Neural cell (in vitro differentiated cells): ENCODE results near the gene MAP2. TPM values are rescaled to one million over a fixed set of nuclear protein-coding genes. Genes with fewer than 3 reads are reported as not detected.

ENCODE experiments used
- H2AFZ ChIP-seq: fragments of 200-600, 300-800 bp; sonication (generic), shearing (Covaris generic); 2 replicates; pipeline ENCODE4 v1.6.0; 2014; ENCODE audit warnings: low read depth, mild to moderate bottlenecking, antibody characterized with exemption, low read length, moderate library complexity
- H3F3A ChIP-seq: fragments of 200-600 bp; shearing (Covaris generic); 2 replicates; pipeline ENCODE4 v1.6.1; 2016; ENCODE audit warnings: mild to moderate bottlenecking, moderate library complexity, mixed read lengths, antibody characterized with exemption, low read length; ENCODE audit not compliant: insufficient read depth, poor library complexity, severe bottlenecking
- H3K27ac ChIP-seq: fragments of 200-600, 300-800 bp; sonication (generic), shearing (Covaris generic); 2 replicates; pipeline ENCODE4 v1.5.1; 2014; ENCODE audit warnings: mild to moderate bottlenecking, low read length, moderate library complexity
- H3K27me3 ChIP-seq: fragments of 300-800, 200-600 bp; sonication (generic), shearing (Covaris generic); 2 replicates; pipeline ENCODE4 v1.6.0; 2014; ENCODE audit warnings: mild to moderate bottlenecking, low read depth, low read length, moderate library complexity; ENCODE audit not compliant: insufficient read depth
- H3K36me3 ChIP-seq: fragments of 300-800, 200-600 bp; sonication (generic), shearing (Covaris generic); 2 replicates; pipeline ENCODE4 v1.5.1; 2014; ENCODE audit warnings: mild to moderate bottlenecking, antibody characterized with exemption, low read length, moderate library complexity; ENCODE audit not compliant: insufficient read depth
- H3K4me2 ChIP-seq: fragments of 300-800, 200-600 bp; sonication (generic), shearing (Covaris generic); 2 replicates; pipeline ENCODE4 v1.6.0; 2014; ENCODE audit warnings: mild to moderate bottlenecking, low read length
- H3K4me3 ChIP-seq: fragments of 300-800, 200-600 bp; sonication (generic), shearing (Covaris generic); 2 replicates; pipeline ENCODE4 v1.5.1; 2014; ENCODE audit warnings: mild to moderate bottlenecking, low read length, moderate library complexity
- H3K79me2 ChIP-seq: fragments of 200-600 bp; shearing (Covaris generic); replicated peaks from 2 replicates; pipeline ENCODE4 v1.6.0; 2014; ENCODE audit warnings: mild to moderate bottlenecking, low read length, moderate library complexity; ENCODE audit not compliant: insufficient read depth
- H3K9ac ChIP-seq: fragments of 300-800, 200-600 bp; sonication (generic), shearing (Covaris generic); 2 replicates; pipeline ENCODE4 v1.6.1; 2016; ENCODE audit warnings: mild to moderate bottlenecking, low read length, mixed read lengths
- H3K9me2 ChIP-seq: fragments of 200-600 bp; shearing (Covaris generic); 2 replicates; pipeline ENCODE4 v1.6.1; 2016; ENCODE audit warnings: mild to moderate bottlenecking, low read length, mixed read lengths; ENCODE audit not compliant: insufficient read depth
- H3K9me3 ChIP-seq: fragments of 200-600, 300-800 bp; sonication (generic), shearing (Covaris generic); 2 replicates; pipeline ENCODE4 v1.6.1; 2016; ENCODE audit warnings: mild to moderate bottlenecking, mixed run types, low read length, moderate library complexity, mixed read lengths
- H4K20me1 ChIP-seq: fragments of 200-600 bp; shearing (Covaris generic); 2 replicates; pipeline ENCODE4 v1.6.1; 2016; ENCODE audit warnings: mild to moderate bottlenecking, mixed run types; ENCODE audit not compliant: insufficient read depth
- EP300 ChIP-seq: fragments of 450-650 bp; conservative IDR thresholded peaks from 2 replicates; pipeline ENCODE4 v1.6.1; 2014; ENCODE audit warnings: antibody characterized with exemption, mild to moderate bottlenecking, moderate library complexity; ENCODE audit not compliant: poor library complexity, severe bottlenecking
- EZH2 ChIP-seq: fragments of 200-600, 300-800 bp; shearing (Covaris generic), sonication (generic); IDR thresholded peaks from 2 replicates; pipeline ENCODE4 v1.6.1; 2014; ENCODE audit warnings: antibody characterized with exemption, low read length, borderline replicate concordance, mild to moderate bottlenecking; ENCODE audit not compliant: insufficient read depth, poor library complexity, severe bottlenecking
- MXI1 ChIP-seq: fragments of 450-650 bp; conservative IDR thresholded peaks from 2 replicates; pipeline ENCODE4 v1.6.1; 2014; ENCODE audit warnings: antibody characterized with exemption, mild to moderate bottlenecking; ENCODE audit not compliant: poor library complexity, severe bottlenecking
- POLR2AphosphoS5 ChIP-seq: IDR thresholded peaks from 2 replicates; pipeline ENCODE4 v1.6.1; 2012
- RAD21 ChIP-seq: fragments of 450-650 bp; conservative IDR thresholded peaks from 2 replicates; pipeline ENCODE4 v1.6.1; 2014; ENCODE audit warnings: antibody characterized with exemption, mild to moderate bottlenecking, moderate library complexity
- SMC3 ChIP-seq: fragments of 450-650 bp; conservative IDR thresholded peaks from 2 replicates; pipeline ENCODE4 v1.6.1; 2014; ENCODE audit warnings: antibody characterized with exemption, mild to moderate bottlenecking, moderate library complexity; ENCODE audit not compliant: poor library complexity
- TAF1 ChIP-seq: IDR thresholded peaks from 2 replicates; pipeline ENCODE4 v1.6.1; 2012; ENCODE audit warnings: low read depth
- polyA plus RNA-seq: library from polyadenylated mRNA; depleted of rRNA; stranded (reverse); fragments of >200 nt; gene quantifications from 2 replicates; pipeline ENCODE4 v1.2.3, GENCODE V29; 2014
- TF ChIP-seq, protein P1 (sequence below): IDR thresholded peaks from 2 replicates; pipeline ENCODE4 v1.6.1; 2012; ENCODE audit warnings: borderline replicate concordance
- TF ChIP-seq, protein P2 (sequence below): fragments of 450-650 bp; IDR thresholded peaks from 2 replicates; pipeline ENCODE4 v1.5.1; 2014; ENCODE audit warnings: antibody characterized with exemption, mild to moderate bottlenecking, moderate library complexity; ENCODE audit not compliant: poor library complexity, severe bottlenecking

The MAP2 gene
- polyA plus RNA-seq, 1 donor from 2014 or later, result 450 TPM

- peaks cover 4% of the 10 kb centered on the region for H3F3A ChIP-seq
- H3K79me2 ChIP-seq, result peaks cover 89% of the 10 kb centered on the region
- peaks cover 4% of the 10 kb centered on the region for H4K20me1 ChIP-seq
- H3K9ac ChIP-seq, result no peak overlapping the region
- TF ChIP-seq, protein P1, sequence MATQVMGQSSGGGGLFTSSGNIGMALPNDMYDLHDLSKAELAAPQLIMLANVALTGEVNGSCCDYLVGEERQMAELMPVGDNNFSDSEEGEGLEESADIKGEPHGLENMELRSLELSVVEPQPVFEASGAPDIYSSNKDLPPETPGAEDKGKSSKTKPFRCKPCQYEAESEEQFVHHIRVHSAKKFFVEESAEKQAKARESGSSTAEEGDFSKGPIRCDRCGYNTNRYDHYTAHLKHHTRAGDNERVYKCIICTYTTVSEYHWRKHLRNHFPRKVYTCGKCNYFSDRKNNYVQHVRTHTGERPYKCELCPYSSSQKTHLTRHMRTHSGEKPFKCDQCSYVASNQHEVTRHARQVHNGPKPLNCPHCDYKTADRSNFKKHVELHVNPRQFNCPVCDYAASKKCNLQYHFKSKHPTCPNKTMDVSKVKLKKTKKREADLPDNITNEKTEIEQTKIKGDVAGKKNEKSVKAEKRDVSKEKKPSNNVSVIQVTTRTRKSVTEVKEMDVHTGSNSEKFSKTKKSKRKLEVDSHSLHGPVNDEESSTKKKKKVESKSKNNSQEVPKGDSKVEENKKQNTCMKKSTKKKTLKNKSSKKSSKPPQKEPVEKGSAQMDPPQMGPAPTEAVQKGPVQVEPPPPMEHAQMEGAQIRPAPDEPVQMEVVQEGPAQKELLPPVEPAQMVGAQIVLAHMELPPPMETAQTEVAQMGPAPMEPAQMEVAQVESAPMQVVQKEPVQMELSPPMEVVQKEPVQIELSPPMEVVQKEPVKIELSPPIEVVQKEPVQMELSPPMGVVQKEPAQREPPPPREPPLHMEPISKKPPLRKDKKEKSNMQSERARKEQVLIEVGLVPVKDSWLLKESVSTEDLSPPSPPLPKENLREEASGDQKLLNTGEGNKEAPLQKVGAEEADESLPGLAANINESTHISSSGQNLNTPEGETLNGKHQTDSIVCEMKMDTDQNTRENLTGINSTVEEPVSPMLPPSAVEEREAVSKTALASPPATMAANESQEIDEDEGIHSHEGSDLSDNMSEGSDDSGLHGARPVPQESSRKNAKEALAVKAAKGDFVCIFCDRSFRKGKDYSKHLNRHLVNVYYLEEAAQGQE, result no peak
- H3K9me2 ChIP-seq, result no peaks in the 10 kb centered on the region
- H3K27me3 ChIP-seq, result no peaks in the 10 kb centered on the region
- H2AFZ ChIP-seq, result no peak overlapping the region
- H3K4me3 ChIP-seq, result no peak overlapping the region
- H3K36me3 ChIP-seq, result peaks cover 4% of the 10 kb centered on the region
- H3K4me2 ChIP-seq, result no peak overlapping the region
- H3K27ac ChIP-seq, result no peak overlapping the region
- H3K9me3 ChIP-seq, result no peaks in the 10 kb centered on the region
Observed at GRCh38 chr2:209469481-209469880, 45.6 kb downstream of the MAP2 start.

GRCh38 chr2:209470466-209470865, 46.6 kb downstream of the MAP2 start:
- Histone ChIP-seq H3K79me2 (peaks cover 89% of the 10 kb centered on the region), H4K20me1 (peaks cover 4% of the 10 kb centered on the region), H3K27ac (no peak overlapping the region), H2AFZ (no peak overlapping the region), H3F3A (peaks cover 4% of the 10 kb centered on the region), H3K27me3 (no peaks in the 10 kb centered on the region), H3K36me3 (peaks cover 4% of the 10 kb centered on the region), H3K9me2 (no peaks in the 10 kb centered on the region), H3K4me2 (no peak overlapping the region), H3K9ac (no peak overlapping the region), H3K4me3 (no peak overlapping the region), H3K9me3 (no peaks in the 10 kb centered on the region)
- no peak for TF ChIP-seq POLR2AphosphoS5
- TF ChIP-seq, protein P2, sequence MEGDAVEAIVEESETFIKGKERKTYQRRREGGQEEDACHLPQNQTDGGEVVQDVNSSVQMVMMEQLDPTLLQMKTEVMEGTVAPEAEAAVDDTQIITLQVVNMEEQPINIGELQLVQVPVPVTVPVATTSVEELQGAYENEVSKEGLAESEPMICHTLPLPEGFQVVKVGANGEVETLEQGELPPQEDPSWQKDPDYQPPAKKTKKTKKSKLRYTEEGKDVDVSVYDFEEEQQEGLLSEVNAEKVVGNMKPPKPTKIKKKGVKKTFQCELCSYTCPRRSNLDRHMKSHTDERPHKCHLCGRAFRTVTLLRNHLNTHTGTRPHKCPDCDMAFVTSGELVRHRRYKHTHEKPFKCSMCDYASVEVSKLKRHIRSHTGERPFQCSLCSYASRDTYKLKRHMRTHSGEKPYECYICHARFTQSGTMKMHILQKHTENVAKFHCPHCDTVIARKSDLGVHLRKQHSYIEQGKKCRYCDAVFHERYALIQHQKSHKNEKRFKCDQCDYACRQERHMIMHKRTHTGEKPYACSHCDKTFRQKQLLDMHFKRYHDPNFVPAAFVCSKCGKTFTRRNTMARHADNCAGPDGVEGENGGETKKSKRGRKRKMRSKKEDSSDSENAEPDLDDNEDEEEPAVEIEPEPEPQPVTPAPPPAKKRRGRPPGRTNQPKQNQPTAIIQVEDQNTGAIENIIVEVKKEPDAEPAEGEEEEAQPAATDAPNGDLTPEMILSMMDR, result no peak
- no peak for TF ChIP-seq SMC3
- TF ChIP-seq, protein P1, result no peak
- TF ChIP-seq EP300, result no peak
- TF ChIP-seq RAD21, result no peak
- no peak for TF ChIP-seq MXI1
- TF ChIP-seq TAF1, result no peak
- TF ChIP-seq EZH2, result no peak
